Right lobe of liver (tissue), 6 donors: ENCODE results near the gene TDRKH. TPM values are rescaled to one million over a fixed set of nuclear protein-coding genes. Genes with fewer than 3 reads are reported as not detected.

Experiments
- ATAC-seq, 4 donors: fragments of 200-7000 bp; cut with Tn5 transposase; one replicate each; pipeline ENCODE4 v1.9.1; 2020; ENCODE audit warnings: mild to moderate bottlenecking in 4 of 4, moderate library complexity in 4 of 4
- DNase-seq, 3 donors: peaks; one replicate each; pipeline ENCODE4 v3.0.0-alpha.2; 2020
- H3K27ac ChIP-seq, 3 donors: fragments of 200-600 bp; one replicate each; pipeline ENCODE4 v1.8.0; 2022
- H3K27me3 ChIP-seq, 2 donors: fragments of 200-600 bp; one replicate each; pipeline ENCODE4 v1.8.0; 2022
- H3K36me3 ChIP-seq, 4 donors: fragments of 200-600 bp; sonication (generic) in 1 of 4; one replicate each; pipeline versions ENCODE4 v1.5.1 to v1.8.0; 2017 to 2022; ENCODE audit warnings: control low read depth in 1 of 4
- H3K4me1 ChIP-seq, 4 donors: fragments of 200-600 bp; sonication (generic) in 1 of 4; one replicate each; pipeline versions ENCODE4 v1.5.1 to v1.8.0; 2017 to 2022; ENCODE audit warnings: control low read depth in 1 of 4
- H3K4me3 ChIP-seq, 3 donors: fragments of 200-600 bp; one replicate each; pipeline ENCODE4 v1.8.0; 2022
- H3K9me3 ChIP-seq, 4 donors: fragments of 200-600 bp; sonication (generic) in 1 of 4; one replicate each; pipeline versions ENCODE4 v1.5.1 to v1.8.0; 2017 to 2022; ENCODE audit warnings: control low read depth in 1 of 4
- POLR2A ChIP-seq: fragments of 450-650 bp; IDR thresholded peaks from one replicate; pipeline ENCODE4 v1.6.1; 2017; ENCODE audit warnings: antibody characterized with exemption, mild to moderate bottlenecking
- WGBS: methylation state at CpG from one replicate; pipeline ENCODE4 v1.1.6; 2018; ENCODE audit warnings: low coverage, low lambda C conversion rate; ENCODE audit not compliant: insufficient coverage; ENCODE audit errors: missing lambda C conversion rate; 5-methylcytosine and 5-hydroxymethylcytosine counted together
- intact Hi-C, 2 donors: fragments of 100-400 bp; cut with DNase I; formaldehyde crosslinking; loops; one replicate each; pipeline versions ENCODE4 v1.11.2 to v1.14.1; 2022
- small RNA-seq, 2 experiments: library from RNA; depleted of rRNA; stranded (forward); fragments of <200 nt; gene quantifications; one replicate each; pipeline ENCODE3, GENCODE V24; 2016
- total RNA-seq, 6 experiments: library from RNA; depleted of rRNA in 2 of 6; stranded (reverse); fragments of >200 nt in 2 of 6; fragmentation: NEBNext Ultra II Directional in 3 of 6; extraction: Animal tissue kit (Norgen Biotek cat#: 25700) in 3 of 6; gene quantifications; one replicate each; pipeline versions ENCODE4 v1.1.0 to v1.2.4, GENCODE V29; 2016 to 2023
- TF ChIP-seq, protein P1 (sequence below), 4 donors: fragments of 200-600 bp in 3 of 4; fragments of 450-650 bp in 1 of 4; IDR thresholded peaks; one replicate each; pipeline versions ENCODE4 v1.5.1 to v1.8.0; 2016 to 2022; ENCODE audit warnings: antibody characterized with exemption in 4 of 4, mild to moderate bottlenecking in 2 of 4
- donor health status: DM: no; HTN: yes; CAD: no.
- donor health status: DM: no; HTN: no; CAD: no.
- donor health status: DM: no; HTN: no; CAD: no.
- donor health status: DM: no; HTN: yes; CAD: no.
- donor health status: DM: no; HTN: yes; CAD: no.

TDRKH gene
- total RNA-seq, 6 experiments from 2014 or later: 1.7 to 12.1 (median 3.3) TPM

DNA sequence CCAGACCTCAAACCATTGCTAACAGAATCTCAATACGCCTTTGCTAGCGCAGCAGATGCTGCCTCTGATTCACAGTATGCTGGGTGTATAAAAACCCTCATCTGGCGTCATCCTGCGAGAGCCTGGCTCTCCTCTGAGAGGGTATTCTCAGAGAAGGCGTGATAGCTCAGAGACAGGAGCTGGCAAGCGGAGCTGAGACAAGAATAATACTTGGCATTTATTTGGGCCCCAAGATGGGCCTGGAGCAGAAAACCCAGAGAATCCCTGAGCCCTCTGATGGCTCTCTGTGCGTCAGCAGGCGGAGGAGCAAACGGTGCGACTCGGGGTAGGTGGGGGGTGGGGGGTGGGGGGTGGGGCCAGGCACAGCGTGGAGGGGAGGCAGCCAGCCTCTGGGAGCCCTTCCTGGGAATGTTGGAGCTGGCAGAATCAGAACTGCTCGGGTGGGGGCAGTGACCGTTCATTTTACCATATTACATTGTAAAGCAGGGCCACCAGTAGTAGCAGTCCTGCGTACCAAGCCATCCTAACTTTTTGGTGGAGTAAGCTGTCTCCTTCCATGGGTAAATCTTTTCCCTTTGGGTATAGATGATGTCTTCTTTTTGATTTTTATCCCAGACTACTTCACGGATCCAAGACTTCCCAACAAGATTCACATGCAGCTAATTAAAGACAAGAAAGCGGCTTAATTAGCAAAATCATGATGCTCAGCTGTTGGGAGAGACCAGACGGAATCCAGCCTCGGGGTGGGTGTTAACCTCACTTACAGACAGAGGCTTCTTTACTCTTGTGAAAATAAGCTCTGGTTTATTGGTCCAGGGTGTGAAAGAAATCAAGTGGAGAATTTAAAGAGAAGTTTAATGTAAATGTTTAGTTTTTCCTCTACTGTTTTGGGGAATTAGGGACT, 61.9 kb downstream of the TDRKH start:
- H3K27me3 ChIP-seq: no peaks in the 10 kb centered on the region
- no peak overlapping the region for H3K4me3 ChIP-seq
- no peak overlapping the region for H3K27ac ChIP-seq
- WGBS: 46% methylated on average over 7 of the region's 19 CpGs
- H3K9me3 ChIP-seq: no peaks in the 10 kb centered on the region
- peaks cover 0 to 16% (median 0%) of the 10 kb centered on the region in 4 donors for H3K4me1 ChIP-seq
- H3K36me3 ChIP-seq: no peaks in the 10 kb centered on the region
- no peak for DNase-seq
- intact Hi-C loops: no loop called here
- peak in 2 of 4 donors; percentile 17 to 35 for ATAC-seq
- TF ChIP-seq POLR2A: no peak
- TF ChIP-seq, protein P1, sequence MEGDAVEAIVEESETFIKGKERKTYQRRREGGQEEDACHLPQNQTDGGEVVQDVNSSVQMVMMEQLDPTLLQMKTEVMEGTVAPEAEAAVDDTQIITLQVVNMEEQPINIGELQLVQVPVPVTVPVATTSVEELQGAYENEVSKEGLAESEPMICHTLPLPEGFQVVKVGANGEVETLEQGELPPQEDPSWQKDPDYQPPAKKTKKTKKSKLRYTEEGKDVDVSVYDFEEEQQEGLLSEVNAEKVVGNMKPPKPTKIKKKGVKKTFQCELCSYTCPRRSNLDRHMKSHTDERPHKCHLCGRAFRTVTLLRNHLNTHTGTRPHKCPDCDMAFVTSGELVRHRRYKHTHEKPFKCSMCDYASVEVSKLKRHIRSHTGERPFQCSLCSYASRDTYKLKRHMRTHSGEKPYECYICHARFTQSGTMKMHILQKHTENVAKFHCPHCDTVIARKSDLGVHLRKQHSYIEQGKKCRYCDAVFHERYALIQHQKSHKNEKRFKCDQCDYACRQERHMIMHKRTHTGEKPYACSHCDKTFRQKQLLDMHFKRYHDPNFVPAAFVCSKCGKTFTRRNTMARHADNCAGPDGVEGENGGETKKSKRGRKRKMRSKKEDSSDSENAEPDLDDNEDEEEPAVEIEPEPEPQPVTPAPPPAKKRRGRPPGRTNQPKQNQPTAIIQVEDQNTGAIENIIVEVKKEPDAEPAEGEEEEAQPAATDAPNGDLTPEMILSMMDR (IDR thresholded peaks at IDR 0.05): no peak

DNA sequence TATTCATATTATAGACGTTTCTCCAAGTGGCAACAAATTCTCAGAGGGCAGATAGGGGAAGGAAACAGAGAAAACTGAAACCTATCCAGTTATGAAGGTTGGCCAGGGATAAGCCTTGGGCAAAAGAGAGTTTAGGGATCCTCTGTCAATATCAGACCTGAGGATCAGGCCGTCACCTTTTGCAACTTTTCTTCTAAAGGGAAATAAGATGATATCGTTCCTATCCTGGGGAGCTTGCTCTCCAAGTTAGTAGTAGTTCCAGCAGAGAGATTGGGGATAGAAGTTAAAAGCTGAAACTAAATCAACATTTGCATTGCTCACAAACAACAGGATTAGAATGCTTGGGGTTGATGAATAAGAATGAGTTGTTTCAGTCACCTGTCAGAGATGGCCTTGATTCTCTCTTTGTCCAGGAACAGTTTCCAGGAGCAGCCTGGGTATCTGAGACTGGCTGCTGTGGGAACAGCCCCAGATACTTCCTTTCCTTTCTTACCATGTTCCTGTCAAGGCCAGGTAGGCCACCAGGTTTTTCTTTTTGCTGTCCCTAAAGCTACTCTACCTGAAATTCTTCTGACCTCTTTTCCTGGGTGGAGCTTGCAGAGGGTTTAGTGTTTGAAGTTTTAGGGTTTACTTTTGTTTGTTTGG, 66.5 kb downstream of the TDRKH start:
- intact Hi-C loops: no loop called here
- DNase-seq (no peak), ATAC-seq (no peak)
- Histone ChIP-seq H3K4me1 (peaks cover 0 to 19% (median 3%) of the 10 kb centered on the region in 4 donors), H3K9me3 (no peaks in the 10 kb centered on the region), H3K27ac (no peak overlapping the region), H3K27me3 (no peaks in the 10 kb centered on the region), H3K36me3 (no peaks in the 10 kb centered on the region), H3K4me3 (no peak overlapping the region)
- WGBS: 55% methylated on average over 3 of the region's 3 CpGs
- TF ChIP-seq, protein P1 (IDR thresholded peaks at IDR 0.05): no peak
- TF ChIP-seq POLR2A: no peak

Small RNA genes within 50 kb of the gene (small RNA-seq; reads per million reads assigned to genes)
- gene RNU6-662P: 0 reads per million in 2 experiments

Other genes starting within 250 kb of the TDRKH start
- gene SNX27, start 178.4 kb downstream of the TDRKH start, total RNA-seq: 10 to 100 TPM; 14.9 to 21.4 (median 16.9) TPM
- not detected for gene CELF3, start 73.7 kb downstream of the TDRKH start, total RNA-seq
- gene RIIAD1, start 69.0 kb downstream of the TDRKH start, total RNA-seq: not detected
- gene MRPL9, start 27.0 kb downstream of the TDRKH start, total RNA-seq: 10 to 100 TPM; 21.3 to 35.7 (median 28.4) TPM
- under 1 TPM; 0.12 to 0.37 (median 0.18) TPM for gene LINGO4, start 14.9 kb upstream of the TDRKH start, total RNA-seq
- 10 to 100 TPM; 13.3 to 33.9 (median 21.5) TPM for gene RORC, start 41.3 kb upstream of the TDRKH start, total RNA-seq
- gene C2CD4D, start 49.3 kb upstream of the TDRKH start, total RNA-seq: not detected
- gene THEM5, start 63.2 kb upstream of the TDRKH start, total RNA-seq: not detected
- 10 to 100 TPM in 2 of 6 experiments, 1 to 10 TPM in 4; 8.5 to 19.1 (median 9.2) TPM for gene THEM4, start 119.0 kb upstream of the TDRKH start, total RNA-seq
- 100 to 1,000 TPM in 1 of 6 experiments, 10 to 100 TPM in 5; 48.5 to 192 (median 61.7) TPM for gene S100A10, start 203.4 kb upstream of the TDRKH start, total RNA-seq
- gene S100A11, start 246.5 kb upstream of the TDRKH start, total RNA-seq: 10 to 100 TPM; 11.0 to 68.5 (median 25.3) TPM